OCI-LY1 (cell line): ENCODE measurements around the gene TPCN1.

Source experiments
- H2AFZ ChIP-seq: fragments of 200-600 bp; sonication (generic), shearing (Covaris generic); 2 replicates; pipeline ENCODE4 v1.6.0; 2014; ENCODE audit warnings: antibody characterized with exemption, mild to moderate bottlenecking, low read length
- H3F3A ChIP-seq: fragments of 200-600 bp; sonication (generic), shearing (Covaris generic); 2 replicates; pipeline ENCODE4 v1.6.0; 2014; ENCODE audit warnings: mild to moderate bottlenecking, antibody characterized with exemption, low read length, moderate library complexity; ENCODE audit not compliant: insufficient read depth
- H3K27ac ChIP-seq: fragments of 200-600 bp; sonication (generic); 2 replicates; pipeline ENCODE4 v1.5.1; 2014; ENCODE audit warnings: low read length, mixed run types, mild to moderate bottlenecking, low read depth; ENCODE audit not compliant: poor library complexity, severe bottlenecking
- H3K27me3 ChIP-seq: fragments of 200-600 bp; sonication (generic); 2 replicates; pipeline ENCODE4 v1.6.0; 2014; ENCODE audit warnings: antibody characterized with exemption, mild to moderate bottlenecking, low read length, moderate library complexity; ENCODE audit not compliant: insufficient read depth
- H3K36me3 ChIP-seq: fragments of 200-600 bp; sonication (generic); 2 replicates; pipeline ENCODE4 v1.6.1; 2014; ENCODE audit warnings: mild to moderate bottlenecking, antibody characterized with exemption, low read length, moderate library complexity, mixed read lengths; ENCODE audit not compliant: insufficient read depth
- H3K4me1 ChIP-seq: fragments of 200-600 bp; sonication (generic); 2 replicates; pipeline ENCODE4 v1.5.1; 2014; ENCODE audit warnings: mild to moderate bottlenecking, low read length, moderate library complexity; ENCODE audit not compliant: insufficient read depth, severe bottlenecking
- H3K4me2 ChIP-seq: fragments of 200-600 bp; sonication (generic), shearing (Covaris generic); 2 replicates; pipeline ENCODE4 v1.6.1; 2014; ENCODE audit warnings: low read length
- H3K4me3 ChIP-seq: fragments of 200-600 bp; sonication (generic); 2 replicates; pipeline ENCODE4 v1.5.1; 2014; ENCODE audit warnings: low read length, low read depth, mild to moderate bottlenecking, mixed read lengths; ENCODE audit not compliant: poor library complexity, severe bottlenecking
- H3K79me2 ChIP-seq: fragments of 200-600 bp; shearing (Covaris generic); 2 replicates; pipeline ENCODE4 v1.6.1; 2016; ENCODE audit warnings: mixed run types, low read length, mixed read lengths; ENCODE audit not compliant: insufficient read depth
- H3K9ac ChIP-seq: fragments of 200-600 bp; sonication (generic), shearing (Covaris generic); 2 replicates; pipeline ENCODE4 v1.6.1; 2014; ENCODE audit warnings: mild to moderate bottlenecking, low read length, mixed read lengths
- H3K9me2 ChIP-seq: fragments of 200-600 bp; sonication (generic), shearing (Covaris generic); 2 replicates; pipeline ENCODE4 v1.6.1; 2014; ENCODE audit warnings: low read depth, mild to moderate bottlenecking, low read length, mixed read lengths
- H3K9me3 ChIP-seq: fragments of 200-600 bp; shearing (Covaris generic); 2 replicates; pipeline ENCODE4 v1.6.1; 2014; ENCODE audit warnings: low read length, mixed read lengths
- H4K20me1 ChIP-seq: fragments of 200-600 bp; sonication (generic), shearing (Covaris generic); 2 replicates; pipeline ENCODE4 v1.6.0; 2016; ENCODE audit warnings: mild to moderate bottlenecking, low read length; ENCODE audit not compliant: insufficient read depth
- CTCF ChIP-seq: fragments of 200-600 bp; sonication (generic), shearing (Covaris generic); IDR thresholded peaks from 2 replicates; pipeline ENCODE4 v1.5.1; 2017; ENCODE audit warnings: mild to moderate bottlenecking, antibody characterized with exemption, low read length, moderate library complexity, mixed read lengths
- EZH2 ChIP-seq: fragments of 200-600 bp; sonication (generic), shearing (Covaris generic); IDR thresholded peaks from 2 replicates; pipeline ENCODE4 v1.8.0; 2017; ENCODE audit warnings: borderline replicate concordance, mixed run types, mild to moderate bottlenecking, antibody characterized with exemption, low read length, moderate library complexity, mixed read lengths

The TPCN1 gene

GRCh38 chr12:113310489-113310888 lies 89.2 kb downstream of the TPCN1 start:
- Histone ChIP-seq H3K9me2 (no peaks in the 10 kb centered on the region), H3K79me2 (no peaks in the 10 kb centered on the region), H4K20me1 (no peaks in the 10 kb centered on the region), H3F3A (no peaks in the 10 kb centered on the region; the same call in 1 of the 2 replicates), H3K27ac (no peak overlapping the region), H3K4me3 (no peak overlapping the region), H3K27me3 (no peaks in the 10 kb centered on the region), H2AFZ (no peak overlapping the region), H3K4me1 (no peaks in the 10 kb centered on the region), H3K9ac (no peak overlapping the region), H3K36me3 (peaks cover 75% of the 10 kb centered on the region), H3K4me2 (no peak overlapping the region), H3K9me3 (no peaks in the 10 kb centered on the region)
- TF ChIP-seq CTCF (peak; percentile 33; the same call in 1 of the 2 replicates), EZH2 (no peak)

GRCh38 chr12:113314121-113314529 lies 92.9 kb downstream of the TPCN1 start:
- Histone ChIP-seq H3K4me3 (no peak overlapping the region), H4K20me1 (no peaks in the 10 kb centered on the region), H3K9me2 (no peaks in the 10 kb centered on the region), H3K9ac (no peak overlapping the region), H3K79me2 (no peaks in the 10 kb centered on the region), H3F3A (no peaks in the 10 kb centered on the region; the same call in 1 of the 2 replicates), H3K4me2 (no peak overlapping the region), H3K27ac (no peak overlapping the region), H3K4me1 (no peaks in the 10 kb centered on the region), H3K36me3 (peaks cover 74% of the 10 kb centered on the region), H3K9me3 (no peaks in the 10 kb centered on the region), H3K27me3 (no peaks in the 10 kb centered on the region), H2AFZ (no peak overlapping the region)
- TF ChIP-seq EZH2 (no peak), CTCF (no peak)

- Histone ChIP-seq H3K27me3 (no peaks in the 10 kb centered on the region), H2AFZ (no peak overlapping the region), H3K9me2 (no peaks in the 10 kb centered on the region), H3K79me2 (no peaks in the 10 kb centered on the region), H3K4me1 (no peaks in the 10 kb centered on the region), H3K9me3 (no peaks in the 10 kb centered on the region), H3K4me3 (no peak overlapping the region), H3K4me2 (no peak overlapping the region), H3K27ac (no peak overlapping the region), H4K20me1 (no peaks in the 10 kb centered on the region), H3F3A (no peaks in the 10 kb centered on the region; the same call in 1 of the 2 replicates), H3K9ac (no peak overlapping the region), H3K36me3 (peaks cover 72% of the 10 kb centered on the region)
- no peak for TF ChIP-seq EZH2
- no peak for TF ChIP-seq CTCF
Observed at GRCh38 chr12:113315358-113315757, 94.1 kb downstream of the TPCN1 start.
